OCI-LY1 (cell line): ENCODE results near the gene ARHGAP1.

Source experiments
- EZH2 ChIP-seq: fragments of 200-600 bp; sonication (generic), shearing (Covaris generic); IDR thresholded peaks from 2 replicates; pipeline ENCODE4 v1.8.0; 2017; ENCODE audit warnings: borderline replicate concordance, mixed run types, mild to moderate bottlenecking, antibody characterized with exemption, low read length, moderate library complexity, mixed read lengths
- TF ChIP-seq, protein P1 (sequence below): fragments of 200-600 bp; sonication (generic), shearing (Covaris generic); IDR thresholded peaks from 2 replicates; pipeline ENCODE4 v1.5.1; 2017; ENCODE audit warnings: mild to moderate bottlenecking, antibody characterized with exemption, low read length, moderate library complexity, mixed read lengths

DNA sequence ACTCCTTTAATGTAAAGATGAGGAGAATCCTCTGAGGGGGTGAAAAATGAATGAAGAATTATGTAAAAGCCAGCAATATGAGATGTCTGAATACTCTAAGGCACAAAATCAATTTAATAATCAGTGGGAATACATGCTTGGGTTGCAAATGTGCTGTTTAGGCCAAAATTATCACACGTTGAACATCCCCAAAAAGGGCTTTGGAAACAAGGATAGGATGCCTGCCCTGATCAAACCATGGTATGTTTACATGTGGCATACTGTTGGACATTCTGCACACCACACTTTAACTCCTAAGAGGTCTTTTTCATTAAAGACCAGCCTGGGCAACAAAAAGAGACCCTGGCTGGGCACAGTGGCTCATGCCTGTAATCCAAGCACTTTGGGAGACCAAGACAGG is 44.9 kb upstream of the ARHGAP1 start:
- TF ChIP-seq EZH2 = no peak
- TF ChIP-seq, protein P1, sequence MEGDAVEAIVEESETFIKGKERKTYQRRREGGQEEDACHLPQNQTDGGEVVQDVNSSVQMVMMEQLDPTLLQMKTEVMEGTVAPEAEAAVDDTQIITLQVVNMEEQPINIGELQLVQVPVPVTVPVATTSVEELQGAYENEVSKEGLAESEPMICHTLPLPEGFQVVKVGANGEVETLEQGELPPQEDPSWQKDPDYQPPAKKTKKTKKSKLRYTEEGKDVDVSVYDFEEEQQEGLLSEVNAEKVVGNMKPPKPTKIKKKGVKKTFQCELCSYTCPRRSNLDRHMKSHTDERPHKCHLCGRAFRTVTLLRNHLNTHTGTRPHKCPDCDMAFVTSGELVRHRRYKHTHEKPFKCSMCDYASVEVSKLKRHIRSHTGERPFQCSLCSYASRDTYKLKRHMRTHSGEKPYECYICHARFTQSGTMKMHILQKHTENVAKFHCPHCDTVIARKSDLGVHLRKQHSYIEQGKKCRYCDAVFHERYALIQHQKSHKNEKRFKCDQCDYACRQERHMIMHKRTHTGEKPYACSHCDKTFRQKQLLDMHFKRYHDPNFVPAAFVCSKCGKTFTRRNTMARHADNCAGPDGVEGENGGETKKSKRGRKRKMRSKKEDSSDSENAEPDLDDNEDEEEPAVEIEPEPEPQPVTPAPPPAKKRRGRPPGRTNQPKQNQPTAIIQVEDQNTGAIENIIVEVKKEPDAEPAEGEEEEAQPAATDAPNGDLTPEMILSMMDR = no peak
